Neural cell (in vitro differentiated cells): ENCODE data around the gene DACH1. TPM values are rescaled to one million over a fixed set of nuclear protein-coding genes. Genes with fewer than 3 reads are reported as not detected.

Source experiments
- H2AFZ ChIP-seq: fragments of 200-600, 300-800 bp; sonication (generic), shearing (Covaris generic); 2 replicates; pipeline ENCODE4 v1.6.0; 2014; ENCODE audit warnings: low read depth, mild to moderate bottlenecking, antibody characterized with exemption, low read length, moderate library complexity
- H3F3A ChIP-seq: fragments of 200-600 bp; shearing (Covaris generic); 2 replicates; pipeline ENCODE4 v1.6.1; 2016; ENCODE audit warnings: mild to moderate bottlenecking, moderate library complexity, mixed read lengths, antibody characterized with exemption, low read length; ENCODE audit not compliant: insufficient read depth, poor library complexity, severe bottlenecking
- H3K27ac ChIP-seq: fragments of 200-600, 300-800 bp; sonication (generic), shearing (Covaris generic); 2 replicates; pipeline ENCODE4 v1.5.1; 2014; ENCODE audit warnings: mild to moderate bottlenecking, low read length, moderate library complexity
- H3K27me3 ChIP-seq: fragments of 300-800, 200-600 bp; sonication (generic), shearing (Covaris generic); 2 replicates; pipeline ENCODE4 v1.6.0; 2014; ENCODE audit warnings: mild to moderate bottlenecking, low read depth, low read length, moderate library complexity; ENCODE audit not compliant: insufficient read depth
- H3K36me3 ChIP-seq: fragments of 300-800, 200-600 bp; sonication (generic), shearing (Covaris generic); 2 replicates; pipeline ENCODE4 v1.5.1; 2014; ENCODE audit warnings: mild to moderate bottlenecking, antibody characterized with exemption, low read length, moderate library complexity; ENCODE audit not compliant: insufficient read depth
- H3K4me2 ChIP-seq: fragments of 300-800, 200-600 bp; sonication (generic), shearing (Covaris generic); 2 replicates; pipeline ENCODE4 v1.6.0; 2014; ENCODE audit warnings: mild to moderate bottlenecking, low read length
- H3K4me3 ChIP-seq: fragments of 300-800, 200-600 bp; sonication (generic), shearing (Covaris generic); 2 replicates; pipeline ENCODE4 v1.5.1; 2014; ENCODE audit warnings: mild to moderate bottlenecking, low read length, moderate library complexity
- H3K79me2 ChIP-seq: fragments of 200-600 bp; shearing (Covaris generic); replicated peaks from 2 replicates; pipeline ENCODE4 v1.6.0; 2014; ENCODE audit warnings: mild to moderate bottlenecking, low read length, moderate library complexity; ENCODE audit not compliant: insufficient read depth
- H3K9ac ChIP-seq: fragments of 300-800, 200-600 bp; sonication (generic), shearing (Covaris generic); 2 replicates; pipeline ENCODE4 v1.6.1; 2016; ENCODE audit warnings: mild to moderate bottlenecking, low read length, mixed read lengths
- H3K9me2 ChIP-seq: fragments of 200-600 bp; shearing (Covaris generic); 2 replicates; pipeline ENCODE4 v1.6.1; 2016; ENCODE audit warnings: mild to moderate bottlenecking, low read length, mixed read lengths; ENCODE audit not compliant: insufficient read depth
- H3K9me3 ChIP-seq: fragments of 200-600, 300-800 bp; sonication (generic), shearing (Covaris generic); 2 replicates; pipeline ENCODE4 v1.6.1; 2016; ENCODE audit warnings: mild to moderate bottlenecking, mixed run types, low read length, moderate library complexity, mixed read lengths
- H4K20me1 ChIP-seq: fragments of 200-600 bp; shearing (Covaris generic); 2 replicates; pipeline ENCODE4 v1.6.1; 2016; ENCODE audit warnings: mild to moderate bottlenecking, mixed run types; ENCODE audit not compliant: insufficient read depth
- EP300 ChIP-seq: fragments of 450-650 bp; conservative IDR thresholded peaks from 2 replicates; pipeline ENCODE4 v1.6.1; 2014; ENCODE audit warnings: antibody characterized with exemption, mild to moderate bottlenecking, moderate library complexity; ENCODE audit not compliant: poor library complexity, severe bottlenecking
- EZH2 ChIP-seq: fragments of 200-600, 300-800 bp; shearing (Covaris generic), sonication (generic); IDR thresholded peaks from 2 replicates; pipeline ENCODE4 v1.6.1; 2014; ENCODE audit warnings: antibody characterized with exemption, low read length, borderline replicate concordance, mild to moderate bottlenecking; ENCODE audit not compliant: insufficient read depth, poor library complexity, severe bottlenecking
- MXI1 ChIP-seq: fragments of 450-650 bp; conservative IDR thresholded peaks from 2 replicates; pipeline ENCODE4 v1.6.1; 2014; ENCODE audit warnings: antibody characterized with exemption, mild to moderate bottlenecking; ENCODE audit not compliant: poor library complexity, severe bottlenecking
- POLR2AphosphoS5 ChIP-seq: IDR thresholded peaks from 2 replicates; pipeline ENCODE4 v1.6.1; 2012
- RAD21 ChIP-seq: fragments of 450-650 bp; conservative IDR thresholded peaks from 2 replicates; pipeline ENCODE4 v1.6.1; 2014; ENCODE audit warnings: antibody characterized with exemption, mild to moderate bottlenecking, moderate library complexity
- SMC3 ChIP-seq: fragments of 450-650 bp; conservative IDR thresholded peaks from 2 replicates; pipeline ENCODE4 v1.6.1; 2014; ENCODE audit warnings: antibody characterized with exemption, mild to moderate bottlenecking, moderate library complexity; ENCODE audit not compliant: poor library complexity
- TAF1 ChIP-seq: IDR thresholded peaks from 2 replicates; pipeline ENCODE4 v1.6.1; 2012; ENCODE audit warnings: low read depth
- polyA plus RNA-seq: library from polyadenylated mRNA; depleted of rRNA; stranded (reverse); fragments of >200 nt; gene quantifications from 2 replicates; pipeline ENCODE4 v1.2.3, GENCODE V29; 2014
- TF ChIP-seq, protein P1 (sequence below): fragments of 450-650 bp; IDR thresholded peaks from 2 replicates; pipeline ENCODE4 v1.5.1; 2014; ENCODE audit warnings: antibody characterized with exemption, mild to moderate bottlenecking, moderate library complexity; ENCODE audit not compliant: poor library complexity, severe bottlenecking
- TF ChIP-seq, protein P2 (sequence below): IDR thresholded peaks from 2 replicates; pipeline ENCODE4 v1.6.1; 2012; ENCODE audit warnings: borderline replicate concordance

DACH1 gene
- polyA plus RNA-seq, 1 donor from 2014 or later = 20.0 TPM

DNA sequence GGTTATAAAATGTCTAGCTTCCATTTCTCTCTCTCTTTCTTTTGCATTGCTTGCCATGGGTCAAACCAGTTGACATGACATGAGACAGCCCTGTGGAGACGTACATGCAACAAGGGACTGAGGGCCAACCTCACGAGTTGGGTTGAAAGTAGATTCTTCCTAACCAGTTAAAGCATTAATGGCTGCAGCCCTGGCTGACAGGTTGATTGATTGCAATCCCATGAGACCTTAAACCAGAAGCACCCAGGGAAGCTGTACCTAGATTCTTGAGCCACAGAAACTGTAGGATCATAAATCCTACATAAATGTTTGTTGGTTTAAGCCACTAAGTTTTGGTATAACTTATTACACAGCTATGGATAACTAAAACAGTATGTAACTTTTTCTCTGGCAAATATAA is 373.8 kb downstream of the DACH1 start:
- H3K4me2 ChIP-seq = no peak overlapping the region

DNA sequence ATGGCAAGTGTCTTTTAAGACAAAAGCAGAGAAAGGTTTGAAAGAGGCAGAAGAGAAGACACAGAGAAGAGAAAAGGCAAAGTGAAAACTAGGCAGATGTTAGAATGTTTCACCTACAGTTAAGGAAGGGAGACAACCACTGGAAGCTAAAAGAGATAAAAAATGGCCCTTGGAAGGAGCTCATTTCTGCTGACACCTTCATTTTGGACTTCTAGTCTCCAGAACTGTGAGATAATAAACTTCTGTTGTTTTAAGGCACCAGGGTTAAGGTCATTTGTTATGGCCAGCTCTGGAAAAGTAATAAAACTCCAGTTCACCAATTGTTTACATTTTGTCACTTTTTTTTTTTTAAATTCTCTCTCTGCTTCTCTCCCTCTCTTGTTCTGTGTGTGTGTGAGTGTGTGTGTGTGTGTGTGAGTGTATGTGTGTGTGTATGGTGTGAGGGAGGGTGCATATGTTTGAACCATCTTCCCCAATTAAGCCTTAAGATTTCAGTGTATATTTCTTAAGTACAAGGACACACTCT is 374.6 kb downstream of the DACH1 start:
- Histone ChIP-seq H3K9ac (no peak overlapping the region), H3K9me2 (no peaks in the 10 kb centered on the region), H3F3A (no peaks in the 10 kb centered on the region), H3K9me3 (no peaks in the 10 kb centered on the region), H4K20me1 (no peaks in the 10 kb centered on the region), H3K4me2 (no peak overlapping the region), H3K27me3 (no peaks in the 10 kb centered on the region), H3K79me2 (no peaks in the 10 kb centered on the region), H3K4me3 (no peak overlapping the region), H3K27ac (no peak overlapping the region), H2AFZ (no peak overlapping the region), H3K36me3 (no peaks in the 10 kb centered on the region)
- TF ChIP-seq TAF1 = no peak
- no peak for TF ChIP-seq POLR2AphosphoS5
- TF ChIP-seq RAD21 = no peak
- TF ChIP-seq, protein P1, sequence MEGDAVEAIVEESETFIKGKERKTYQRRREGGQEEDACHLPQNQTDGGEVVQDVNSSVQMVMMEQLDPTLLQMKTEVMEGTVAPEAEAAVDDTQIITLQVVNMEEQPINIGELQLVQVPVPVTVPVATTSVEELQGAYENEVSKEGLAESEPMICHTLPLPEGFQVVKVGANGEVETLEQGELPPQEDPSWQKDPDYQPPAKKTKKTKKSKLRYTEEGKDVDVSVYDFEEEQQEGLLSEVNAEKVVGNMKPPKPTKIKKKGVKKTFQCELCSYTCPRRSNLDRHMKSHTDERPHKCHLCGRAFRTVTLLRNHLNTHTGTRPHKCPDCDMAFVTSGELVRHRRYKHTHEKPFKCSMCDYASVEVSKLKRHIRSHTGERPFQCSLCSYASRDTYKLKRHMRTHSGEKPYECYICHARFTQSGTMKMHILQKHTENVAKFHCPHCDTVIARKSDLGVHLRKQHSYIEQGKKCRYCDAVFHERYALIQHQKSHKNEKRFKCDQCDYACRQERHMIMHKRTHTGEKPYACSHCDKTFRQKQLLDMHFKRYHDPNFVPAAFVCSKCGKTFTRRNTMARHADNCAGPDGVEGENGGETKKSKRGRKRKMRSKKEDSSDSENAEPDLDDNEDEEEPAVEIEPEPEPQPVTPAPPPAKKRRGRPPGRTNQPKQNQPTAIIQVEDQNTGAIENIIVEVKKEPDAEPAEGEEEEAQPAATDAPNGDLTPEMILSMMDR = no peak
- TF ChIP-seq, protein P2, sequence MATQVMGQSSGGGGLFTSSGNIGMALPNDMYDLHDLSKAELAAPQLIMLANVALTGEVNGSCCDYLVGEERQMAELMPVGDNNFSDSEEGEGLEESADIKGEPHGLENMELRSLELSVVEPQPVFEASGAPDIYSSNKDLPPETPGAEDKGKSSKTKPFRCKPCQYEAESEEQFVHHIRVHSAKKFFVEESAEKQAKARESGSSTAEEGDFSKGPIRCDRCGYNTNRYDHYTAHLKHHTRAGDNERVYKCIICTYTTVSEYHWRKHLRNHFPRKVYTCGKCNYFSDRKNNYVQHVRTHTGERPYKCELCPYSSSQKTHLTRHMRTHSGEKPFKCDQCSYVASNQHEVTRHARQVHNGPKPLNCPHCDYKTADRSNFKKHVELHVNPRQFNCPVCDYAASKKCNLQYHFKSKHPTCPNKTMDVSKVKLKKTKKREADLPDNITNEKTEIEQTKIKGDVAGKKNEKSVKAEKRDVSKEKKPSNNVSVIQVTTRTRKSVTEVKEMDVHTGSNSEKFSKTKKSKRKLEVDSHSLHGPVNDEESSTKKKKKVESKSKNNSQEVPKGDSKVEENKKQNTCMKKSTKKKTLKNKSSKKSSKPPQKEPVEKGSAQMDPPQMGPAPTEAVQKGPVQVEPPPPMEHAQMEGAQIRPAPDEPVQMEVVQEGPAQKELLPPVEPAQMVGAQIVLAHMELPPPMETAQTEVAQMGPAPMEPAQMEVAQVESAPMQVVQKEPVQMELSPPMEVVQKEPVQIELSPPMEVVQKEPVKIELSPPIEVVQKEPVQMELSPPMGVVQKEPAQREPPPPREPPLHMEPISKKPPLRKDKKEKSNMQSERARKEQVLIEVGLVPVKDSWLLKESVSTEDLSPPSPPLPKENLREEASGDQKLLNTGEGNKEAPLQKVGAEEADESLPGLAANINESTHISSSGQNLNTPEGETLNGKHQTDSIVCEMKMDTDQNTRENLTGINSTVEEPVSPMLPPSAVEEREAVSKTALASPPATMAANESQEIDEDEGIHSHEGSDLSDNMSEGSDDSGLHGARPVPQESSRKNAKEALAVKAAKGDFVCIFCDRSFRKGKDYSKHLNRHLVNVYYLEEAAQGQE = no peak
- no peak for TF ChIP-seq EZH2
- TF ChIP-seq MXI1 = no peak
- TF ChIP-seq SMC3 = no peak
- no peak for TF ChIP-seq EP300

More for the DNA sequence above, 373.8 kb downstream of the DACH1 start:
- Histone ChIP-seq H3K27me3 (no peaks in the 10 kb centered on the region), H3K79me2 (no peaks in the 10 kb centered on the region), H4K20me1 (no peaks in the 10 kb centered on the region), H2AFZ (no peak overlapping the region), H3K36me3 (no peaks in the 10 kb centered on the region), H3K4me3 (no peak overlapping the region), H3F3A (no peaks in the 10 kb centered on the region), H3K27ac (no peak overlapping the region), H3K9ac (no peak overlapping the region), H3K9me2 (no peaks in the 10 kb centered on the region), H3K9me3 (no peaks in the 10 kb centered on the region)
- no peak for TF ChIP-seq POLR2AphosphoS5
- no peak for TF ChIP-seq EZH2
- no peak for TF ChIP-seq SMC3
- TF ChIP-seq, protein P1 = no peak
- TF ChIP-seq MXI1 = no peak
- TF ChIP-seq, protein P2 = no peak
- TF ChIP-seq TAF1 = no peak
